Right lobe of liver (tissue), 4 donors: Measurements from ENCODE around the gene SOCS7.

Source experiments
- POLR2A ChIP-seq: fragments of 450-650 bp; IDR thresholded peaks from one replicate; pipeline ENCODE4 v1.6.1; 2017; ENCODE audit warnings: antibody characterized with exemption, mild to moderate bottlenecking
- TF ChIP-seq, protein P1 (sequence below), 4 donors: fragments of 200-600 bp in 3 of 4; fragments of 450-650 bp in 1 of 4; IDR thresholded peaks; one replicate each; pipeline versions ENCODE4 v1.5.1 to v1.8.0; 2016 to 2022; ENCODE audit warnings: antibody characterized with exemption in 4 of 4, mild to moderate bottlenecking in 2 of 4
- donor health status: DM: no; HTN: no; CAD: no.
- donor health status: DM: no; HTN: no; CAD: no.
- donor health status: DM: no; HTN: yes; CAD: no.

DNA sequence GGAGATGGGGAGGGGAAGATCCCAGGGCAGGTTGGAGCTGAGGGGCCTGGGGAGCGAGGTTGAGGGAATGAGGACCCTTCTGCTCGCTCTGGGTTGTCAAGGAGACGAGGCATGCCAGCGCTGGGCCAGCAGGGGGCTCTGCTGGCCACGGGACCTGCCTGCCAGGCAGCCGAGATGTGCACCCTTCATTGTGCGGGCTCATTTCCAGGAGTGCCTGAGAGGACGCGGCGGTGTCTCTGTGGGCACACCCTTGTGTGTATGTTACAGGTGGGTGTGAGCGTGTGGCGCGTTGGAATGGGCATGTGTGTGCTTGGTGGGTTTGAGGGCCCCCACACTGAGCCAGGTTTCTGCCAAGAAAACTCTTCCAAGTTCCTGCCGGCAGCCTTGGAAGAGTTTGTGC is 92.5 kb downstream of the SOCS7 start:
- TF ChIP-seq POLR2A: no peak
- TF ChIP-seq, protein P1, sequence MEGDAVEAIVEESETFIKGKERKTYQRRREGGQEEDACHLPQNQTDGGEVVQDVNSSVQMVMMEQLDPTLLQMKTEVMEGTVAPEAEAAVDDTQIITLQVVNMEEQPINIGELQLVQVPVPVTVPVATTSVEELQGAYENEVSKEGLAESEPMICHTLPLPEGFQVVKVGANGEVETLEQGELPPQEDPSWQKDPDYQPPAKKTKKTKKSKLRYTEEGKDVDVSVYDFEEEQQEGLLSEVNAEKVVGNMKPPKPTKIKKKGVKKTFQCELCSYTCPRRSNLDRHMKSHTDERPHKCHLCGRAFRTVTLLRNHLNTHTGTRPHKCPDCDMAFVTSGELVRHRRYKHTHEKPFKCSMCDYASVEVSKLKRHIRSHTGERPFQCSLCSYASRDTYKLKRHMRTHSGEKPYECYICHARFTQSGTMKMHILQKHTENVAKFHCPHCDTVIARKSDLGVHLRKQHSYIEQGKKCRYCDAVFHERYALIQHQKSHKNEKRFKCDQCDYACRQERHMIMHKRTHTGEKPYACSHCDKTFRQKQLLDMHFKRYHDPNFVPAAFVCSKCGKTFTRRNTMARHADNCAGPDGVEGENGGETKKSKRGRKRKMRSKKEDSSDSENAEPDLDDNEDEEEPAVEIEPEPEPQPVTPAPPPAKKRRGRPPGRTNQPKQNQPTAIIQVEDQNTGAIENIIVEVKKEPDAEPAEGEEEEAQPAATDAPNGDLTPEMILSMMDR (IDR thresholded peaks at IDR 0.05): peak; percentile 62 to 84 (median 74)
